ENCODE data around the gene SORCS2. TPM values are rescaled to one million over a fixed set of nuclear protein-coding genes. Genes with fewer than 3 reads are reported as not detected.

SORCS2 gene
- total RNA-seq, 2 donors from 2014 or later, result 0.54 to 0.74 TPM

GRCh38 chr4:7419961-7420660 lies 227.8 kb downstream of the SORCS2 start:
- Histone ChIP-seq H3K36me3 (no peaks in the 10 kb centered on the region), H3K9me3 (no peaks in the 10 kb centered on the region), H3K4me3 (no peak overlapping the region), H3K4me1 (no peaks in the 10 kb centered on the region), H3K27me3 (no peaks in the 10 kb centered on the region), H3K9ac (ENCODE audit: low read depth in 2 of 2, low read length in 2 of 2) (no peak overlapping the region), H3K27ac (no peak overlapping the region)
- TF ChIP-seq, protein P1, sequence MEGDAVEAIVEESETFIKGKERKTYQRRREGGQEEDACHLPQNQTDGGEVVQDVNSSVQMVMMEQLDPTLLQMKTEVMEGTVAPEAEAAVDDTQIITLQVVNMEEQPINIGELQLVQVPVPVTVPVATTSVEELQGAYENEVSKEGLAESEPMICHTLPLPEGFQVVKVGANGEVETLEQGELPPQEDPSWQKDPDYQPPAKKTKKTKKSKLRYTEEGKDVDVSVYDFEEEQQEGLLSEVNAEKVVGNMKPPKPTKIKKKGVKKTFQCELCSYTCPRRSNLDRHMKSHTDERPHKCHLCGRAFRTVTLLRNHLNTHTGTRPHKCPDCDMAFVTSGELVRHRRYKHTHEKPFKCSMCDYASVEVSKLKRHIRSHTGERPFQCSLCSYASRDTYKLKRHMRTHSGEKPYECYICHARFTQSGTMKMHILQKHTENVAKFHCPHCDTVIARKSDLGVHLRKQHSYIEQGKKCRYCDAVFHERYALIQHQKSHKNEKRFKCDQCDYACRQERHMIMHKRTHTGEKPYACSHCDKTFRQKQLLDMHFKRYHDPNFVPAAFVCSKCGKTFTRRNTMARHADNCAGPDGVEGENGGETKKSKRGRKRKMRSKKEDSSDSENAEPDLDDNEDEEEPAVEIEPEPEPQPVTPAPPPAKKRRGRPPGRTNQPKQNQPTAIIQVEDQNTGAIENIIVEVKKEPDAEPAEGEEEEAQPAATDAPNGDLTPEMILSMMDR (IDR thresholded peaks at IDR 0.05), result no peak
- intact Hi-C loops (cut with DNase I), result no loop called here
- no peak for DNase-seq

DNA sequence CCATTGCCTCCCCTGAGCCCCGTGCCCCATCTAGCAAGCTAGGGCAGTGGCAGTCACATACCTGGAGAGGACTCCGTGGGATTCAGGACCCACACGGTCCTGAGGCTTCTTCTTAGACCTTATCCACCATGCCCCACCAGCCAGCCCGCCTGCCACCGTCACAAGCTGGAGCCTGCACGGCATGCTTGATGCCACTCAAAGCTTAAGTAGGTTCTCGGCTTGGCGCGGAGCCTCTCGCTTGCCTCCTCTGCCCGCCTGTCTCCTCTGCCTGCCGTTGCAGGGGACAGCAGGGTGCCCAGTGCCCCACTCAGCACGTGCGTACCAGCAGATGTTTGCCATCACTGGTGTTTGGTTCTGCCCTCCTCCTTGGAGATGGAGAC lies 228.3 kb downstream of the SORCS2 start:
- no peaks in the 10 kb centered on the region for H3K9me3 ChIP-seq
- no peak for DNase-seq
- H3K36me3 ChIP-seq, result no peaks in the 10 kb centered on the region
- intact Hi-C loops (cut with DNase I), result no loop called here
- no peak overlapping the region for H3K27ac ChIP-seq
- no peak overlapping the region for H3K4me3 ChIP-seq
- no peaks in the 10 kb centered on the region for H3K27me3 ChIP-seq
- H3K4me1 ChIP-seq, result no peaks in the 10 kb centered on the region
- no peak overlapping the region for H3K9ac ChIP-seq (ENCODE audit: low read depth in 2 of 2, low read length in 2 of 2)
- TF ChIP-seq, protein P1 (IDR thresholded peaks at IDR 0.05), result no peak

DNA sequence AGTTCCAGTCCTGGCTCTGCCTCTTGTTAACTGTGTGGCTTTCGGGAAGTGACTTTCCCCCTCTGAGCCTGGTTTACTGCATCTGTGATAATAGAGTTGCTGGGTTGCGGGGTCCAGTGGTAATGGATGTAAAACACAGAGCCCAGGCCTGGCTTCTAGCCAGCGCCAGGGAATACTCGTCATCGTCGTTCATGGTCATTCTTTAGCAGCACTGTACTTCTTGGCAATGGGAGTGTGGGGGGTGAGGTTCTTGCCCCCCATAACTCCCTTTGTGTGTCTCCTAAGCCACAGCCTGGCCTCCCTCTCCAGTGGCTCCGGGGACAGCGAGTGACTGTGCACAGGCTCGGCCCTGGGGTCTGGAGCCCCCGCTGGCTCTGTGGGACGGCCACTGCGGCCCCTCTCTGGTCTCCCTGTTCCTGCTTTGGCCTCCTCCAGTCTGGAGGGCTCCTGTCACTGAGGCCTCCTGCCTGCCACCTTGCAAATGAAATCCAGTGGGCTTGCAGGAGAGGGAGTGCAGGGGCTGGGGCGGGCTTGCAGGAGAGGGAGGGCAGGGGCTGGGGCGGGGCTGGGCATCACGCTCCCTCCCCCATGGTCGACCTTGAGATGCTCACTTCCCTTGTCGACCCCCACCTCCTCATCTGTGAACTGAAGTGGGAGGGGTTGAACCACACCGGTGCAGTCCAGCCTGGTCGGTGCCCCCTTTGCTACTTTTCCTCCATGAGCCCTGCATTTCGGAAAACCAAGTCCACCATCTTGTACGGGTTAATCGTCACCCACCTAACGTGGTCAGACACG lies 229.2 kb downstream of the SORCS2 start:
- H3K4me1 ChIP-seq, result no peaks in the 10 kb centered on the region
- TF ChIP-seq, protein P1 (IDR thresholded peaks at IDR 0.05), result no peak
- H3K36me3 ChIP-seq, result no peaks in the 10 kb centered on the region
- H3K4me3 ChIP-seq, result no peak overlapping the region
- DNase-seq, result no peak
- intact Hi-C loops (cut with DNase I), result no loop called here
- H3K9ac ChIP-seq (ENCODE audit: low read depth in 2 of 2, low read length in 2 of 2), result no peak overlapping the region
- H3K27ac ChIP-seq, result no peak overlapping the region
- no peaks in the 10 kb centered on the region for H3K27me3 ChIP-seq
- no peaks in the 10 kb centered on the region for H3K9me3 ChIP-seq

DNA sequence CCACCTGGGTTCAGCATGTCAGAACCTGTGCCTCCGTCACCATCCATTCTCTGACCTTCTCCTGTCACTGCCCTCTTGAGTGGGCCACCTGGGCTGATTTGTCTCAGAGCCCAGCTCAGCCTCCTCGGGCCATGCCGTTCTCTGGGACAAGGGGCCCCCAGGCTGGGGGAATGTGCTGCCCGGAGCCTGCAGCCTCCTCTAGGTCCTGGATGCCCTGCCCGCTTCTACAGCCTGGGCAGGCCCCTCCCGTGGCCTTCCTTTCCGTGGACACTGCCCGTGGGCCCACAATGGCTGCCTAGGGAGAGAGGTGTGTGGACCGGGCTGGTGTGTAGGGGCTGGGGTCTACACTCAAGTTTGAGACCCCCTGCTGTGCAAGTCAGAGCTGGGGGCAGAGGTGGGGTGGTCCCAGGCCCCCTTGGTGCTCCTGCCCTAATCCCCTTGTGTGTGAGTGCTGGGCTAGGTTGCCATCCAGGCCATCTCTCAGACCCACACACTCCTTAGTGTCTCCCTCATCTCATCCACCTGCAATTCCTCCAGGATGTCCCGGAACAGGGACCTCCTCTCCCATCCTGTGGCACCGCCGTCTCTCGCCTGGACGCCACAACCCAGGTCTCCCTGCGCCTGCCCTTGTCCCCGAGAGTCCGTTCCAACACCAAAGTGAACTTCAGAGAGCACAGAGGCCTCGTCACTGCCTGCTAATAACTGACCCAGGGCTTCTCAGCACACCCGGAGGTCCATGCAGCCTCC lies 230.0 kb downstream of the SORCS2 start:
- H3K4me1 ChIP-seq, result no peaks in the 10 kb centered on the region
- intact Hi-C loops (cut with DNase I), result no loop called here
- H3K27ac ChIP-seq, result no peak overlapping the region
- no peak overlapping the region for H3K9ac ChIP-seq (ENCODE audit: low read depth in 2 of 2, low read length in 2 of 2)
- no peak for DNase-seq
- H3K36me3 ChIP-seq, result no peaks in the 10 kb centered on the region
- H3K4me3 ChIP-seq, result no peak overlapping the region
- TF ChIP-seq, protein P1 (IDR thresholded peaks at IDR 0.05), result no peak
- no peaks in the 10 kb centered on the region for H3K27me3 ChIP-seq
- no peaks in the 10 kb centered on the region for H3K9me3 ChIP-seq

GRCh38 chr4:7422898-7423180 lies 230.5 kb downstream of the SORCS2 start:
- intact Hi-C loops (cut with DNase I), result no loop called here
- TF ChIP-seq, protein P1 (IDR thresholded peaks at IDR 0.05), result no peak
- Histone ChIP-seq H3K9ac (ENCODE audit: low read depth in 2 of 2, low read length in 2 of 2) (no peak overlapping the region), H3K27ac (no peak overlapping the region), H3K27me3 (no peaks in the 10 kb centered on the region), H3K4me3 (no peak overlapping the region), H3K4me1 (no peaks in the 10 kb centered on the region), H3K36me3 (no peaks in the 10 kb centered on the region), H3K9me3 (no peaks in the 10 kb centered on the region)
- no peak for DNase-seq
